SJCRH30 (cell line): Measurements from ENCODE around the gene PRCD. TPM values are rescaled to one million over a fixed set of nuclear protein-coding genes. Genes with fewer than 3 reads are reported as not detected.
"Not testable (repeated sequence)": the region's sequence is repeated elsewhere in the genome, so short reads cannot be mapped to it uniquely, and the experiment has no call there.

ENCODE experiments used
- DNase-seq, 2 experiments: peaks; one replicate each; pipeline ENCODE4 v3.0.0-alpha.2; 2015 to 2020
- H3K27ac ChIP-seq: fragments of 250-450 bp; sonication (Bioruptor Pico); 2 replicates; pipeline ENCODE4 v1.5.1; 2020; ENCODE audit warnings: mild to moderate bottlenecking, moderate library complexity
- H3K27me3 ChIP-seq: fragments of 250-450 bp; sonication (Bioruptor Pico); 2 replicates; pipeline ENCODE4 v1.5.1; 2020; ENCODE audit warnings: mild to moderate bottlenecking, moderate library complexity
- H3K36me3 ChIP-seq: fragments of 250-450 bp; sonication (Bioruptor Pico); 2 replicates; pipeline ENCODE4 v1.5.1; 2020; ENCODE audit warnings: mild to moderate bottlenecking, moderate library complexity
- H3K4me1 ChIP-seq: fragments of 250-450 bp; sonication (Bioruptor Pico); 2 replicates; pipeline ENCODE4 v1.5.1; 2020; ENCODE audit warnings: mild to moderate bottlenecking, moderate library complexity
- H3K4me3 ChIP-seq: fragments of 250-450 bp; sonication (Bioruptor Pico); 2 replicates; pipeline ENCODE4 v1.5.1; 2020; ENCODE audit warnings: mild to moderate bottlenecking, moderate library complexity
- H3K9me3 ChIP-seq: fragments of 250-450 bp; sonication (Bioruptor Pico); replicated peaks from 2 replicates; pipeline ENCODE4 v1.5.1; 2020; ENCODE audit warnings: mild to moderate bottlenecking, moderate library complexity
- total RNA-seq: library from RNA; depleted of rRNA; stranded (reverse); fragments of >200 nt; shearing (Covaris generic); gene quantifications from 2 replicates; pipeline ENCODE4 v1.2.3, GENCODE V29; 2014

The PRCD gene
- total RNA-seq, 1 experiment from 2014 or later = 2.1 TPM

GRCh38 chr17:76514355-76514754 is 25.5 kb upstream of the PRCD start:
- peaks cover 13% of the 10 kb centered on the region; the same call in 1 of the 2 replicates for H3K27me3 ChIP-seq
- not testable (repeated sequence) for H3K9me3 ChIP-seq, H3K4me3 ChIP-seq, DNase-seq, H3K27ac ChIP-seq, H3K4me1 ChIP-seq, H3K36me3 ChIP-seq

- DNase-seq = no peak
- H3K4me1 ChIP-seq = no peaks in the 10 kb centered on the region
- no peak overlapping the region for H3K4me3 ChIP-seq
- H3K9me3 ChIP-seq = no peaks in the 10 kb centered on the region
- no peaks in the 10 kb centered on the region for H3K36me3 ChIP-seq
- peaks cover 20% of the 10 kb centered on the region for H3K27me3 ChIP-seq
- no peak overlapping the region for H3K27ac ChIP-seq
These were observed 24.4 kb upstream of the PRCD start for GRCh38 chr17:76515274-76515949.

DNA sequence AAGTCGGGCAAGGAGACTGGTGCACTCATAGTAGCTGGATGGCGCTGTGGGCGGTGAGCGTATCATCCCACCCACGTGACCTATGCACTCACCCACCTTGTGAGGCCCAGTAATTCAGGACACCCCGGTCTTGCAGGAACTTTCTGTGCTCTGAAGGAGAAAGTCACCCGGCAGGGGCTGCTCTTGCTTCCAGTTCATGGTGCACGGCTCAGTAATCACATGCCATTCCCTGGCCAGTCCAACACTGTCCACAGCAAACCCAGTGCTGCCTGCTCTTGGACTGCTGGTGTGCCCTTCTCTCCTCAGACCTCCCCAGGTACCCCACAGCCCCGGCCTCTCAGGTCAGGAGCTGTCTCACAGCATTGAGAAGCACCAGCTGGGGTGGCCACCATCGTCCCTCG is 22.2 kb upstream of the PRCD start:
- Histone ChIP-seq H3K27me3 (peaks cover 35% of the 10 kb centered on the region), H3K4me1 (no peaks in the 10 kb centered on the region), H3K36me3 (no peaks in the 10 kb centered on the region), H3K9me3 (no peaks in the 10 kb centered on the region), H3K4me3 (no peak overlapping the region), H3K27ac (no peak overlapping the region)
- DNase-seq = no peak

DNA sequence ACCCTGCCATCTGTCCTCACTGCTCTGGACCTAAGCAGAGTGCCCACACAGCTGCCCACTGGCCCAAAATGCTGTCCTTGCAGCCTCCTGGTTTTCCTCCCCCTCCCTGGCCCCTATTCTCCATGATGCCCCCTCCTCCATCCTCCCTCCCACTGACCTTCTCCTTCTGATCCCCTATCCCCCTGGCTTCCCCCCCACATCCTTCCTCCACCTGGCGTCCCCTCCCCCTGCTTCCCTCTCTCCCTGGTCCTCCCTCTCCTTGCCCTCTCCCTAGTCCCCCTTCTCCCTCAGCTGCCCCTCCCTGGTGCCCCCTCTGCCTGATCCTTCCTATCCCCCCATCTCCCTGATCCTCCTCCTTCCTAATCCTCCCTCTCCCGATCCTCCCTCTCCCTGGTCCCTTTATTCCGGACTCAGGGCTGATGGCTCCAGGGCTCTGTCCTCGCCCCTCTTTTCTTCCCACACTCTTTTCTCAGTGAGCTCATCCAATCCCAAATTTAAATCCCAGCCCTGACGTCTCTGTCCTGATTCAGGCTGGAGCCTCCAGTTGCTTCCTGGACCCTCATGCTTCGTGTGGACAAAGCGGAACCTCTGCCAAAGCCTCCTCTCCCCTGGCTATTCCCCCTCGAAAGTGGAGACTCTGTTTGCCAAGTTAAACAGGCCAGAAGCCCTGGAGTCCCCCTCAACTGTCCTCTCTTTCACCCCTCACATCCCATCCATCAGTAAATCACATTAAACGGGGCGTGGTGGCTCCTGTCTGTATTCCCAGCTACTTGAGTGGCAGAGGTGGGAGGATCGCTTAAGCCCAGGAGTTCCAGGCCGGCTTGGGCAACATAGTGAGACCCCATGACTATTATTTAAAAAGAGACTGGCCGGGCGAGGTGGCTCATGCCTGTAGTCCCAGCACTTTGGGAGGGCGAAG is 20.5 kb upstream of the PRCD start:
- Histone ChIP-seq H3K9me3 (no peaks in the 10 kb centered on the region), H3K27ac (no peak overlapping the region), H3K4me3 (no peak overlapping the region), H3K36me3 (no peaks in the 10 kb centered on the region), H3K27me3 (peaks cover 31% of the 10 kb centered on the region), H3K4me1 (no peaks in the 10 kb centered on the region)
- no peak for DNase-seq

GRCh38 chr17:76521262-76521661 is 18.6 kb upstream of the PRCD start:
- H3K27me3 ChIP-seq = peaks cover 38% of the 10 kb centered on the region
- H3K9me3 ChIP-seq = no peaks in the 10 kb centered on the region
- DNase-seq = no peak
- H3K27ac ChIP-seq = no peak overlapping the region
- H3K4me3 ChIP-seq = no peak overlapping the region
- peaks cover 10% of the 10 kb centered on the region for H3K4me1 ChIP-seq
- no peaks in the 10 kb centered on the region for H3K36me3 ChIP-seq

DNA sequence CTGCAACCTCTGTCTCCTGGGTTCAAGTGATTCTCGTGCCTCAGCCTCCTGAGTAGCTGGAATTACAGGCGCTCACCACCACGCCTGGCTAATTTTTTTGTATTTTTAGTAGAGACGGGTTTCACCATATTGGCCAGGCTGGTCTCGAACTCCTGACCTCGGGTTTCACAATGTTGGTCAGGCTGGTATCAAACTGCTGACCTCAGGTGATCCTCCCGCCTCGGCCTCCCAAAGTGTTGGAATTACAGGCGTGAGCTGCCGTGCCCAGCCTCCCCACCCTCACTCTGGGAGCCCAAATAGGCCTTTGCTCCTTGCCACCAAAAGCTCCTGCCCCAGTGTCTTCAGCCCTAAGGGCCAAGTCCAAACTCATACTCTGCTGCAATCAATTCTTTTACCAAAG is 18.2 kb upstream of the PRCD start:
- DNase-seq, H3K36me3 ChIP-seq, H3K4me1 ChIP-seq, H3K9me3 ChIP-seq, H3K4me3 ChIP-seq, H3K27ac ChIP-seq: not testable (repeated sequence)
- peaks cover 38% of the 10 kb centered on the region for H3K27me3 ChIP-seq

- DNase-seq = peak; percentile 77 to 89
- peaks cover 13% of the 10 kb centered on the region for H3K4me1 ChIP-seq
- peaks cover 32% of the 10 kb centered on the region for H3K27me3 ChIP-seq
- no peaks in the 10 kb centered on the region for H3K36me3 ChIP-seq
- H3K9me3 ChIP-seq = no peaks in the 10 kb centered on the region
- H3K4me3 ChIP-seq = no peak overlapping the region
- H3K27ac ChIP-seq = no peak overlapping the region
These were observed 16.5 kb upstream of the PRCD start for GRCh38 chr17:76523084-76524037.

- peaks cover 25% of the 10 kb centered on the region for H3K4me1 ChIP-seq
- no peaks in the 10 kb centered on the region for H3K9me3 ChIP-seq
- no peaks in the 10 kb centered on the region for H3K36me3 ChIP-seq
- H3K4me3 ChIP-seq = no peak overlapping the region
- no peak overlapping the region for H3K27ac ChIP-seq
- peak in 1 of 2 experiments; percentile 48 for DNase-seq
- peaks cover 27% of the 10 kb centered on the region for H3K27me3 ChIP-seq
These were observed 15.0 kb upstream of the PRCD start for GRCh38 chr17:76524598-76525512.

GRCh38 chr17:76525513-76525833 is 14.4 kb upstream of the PRCD start:
- H3K4me3 ChIP-seq, H3K9me3 ChIP-seq, H3K36me3 ChIP-seq, H3K27ac ChIP-seq, DNase-seq: not testable (repeated sequence)
- Histone ChIP-seq H3K27me3 (peaks cover 25% of the 10 kb centered on the region), H3K4me1 (peaks cover 32% of the 10 kb centered on the region)

DNA sequence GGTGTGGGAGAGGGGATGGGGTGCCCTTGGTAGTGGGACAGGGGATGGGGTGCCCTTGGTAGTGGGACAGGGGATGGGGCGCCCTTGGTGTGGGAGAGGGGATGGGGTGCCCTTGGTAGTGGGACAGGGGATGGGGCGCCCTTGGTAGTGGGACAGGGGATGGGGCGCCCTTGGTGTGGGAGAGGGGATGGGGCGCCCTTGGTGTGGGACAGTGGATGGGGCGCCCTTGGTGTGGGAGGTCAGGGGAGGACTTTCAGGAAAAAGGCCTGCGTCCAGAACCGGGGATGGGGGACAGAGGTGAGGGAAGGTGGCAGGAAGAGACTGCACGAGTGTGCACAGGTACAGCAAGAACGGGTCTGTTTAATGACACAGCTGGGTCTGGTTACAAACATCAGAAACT is 12.8 kb upstream of the PRCD start:
- H3K27me3 ChIP-seq, H3K4me3 ChIP-seq, H3K27ac ChIP-seq, DNase-seq, H3K36me3 ChIP-seq, H3K9me3 ChIP-seq: not testable (repeated sequence)
- H3K4me1 ChIP-seq = peaks cover 40% of the 10 kb centered on the region

GRCh38 chr17:76527430-76528111 is 12.3 kb upstream of the PRCD start:
- H3K4me1 ChIP-seq = peaks cover 40% of the 10 kb centered on the region
- H3K4me3 ChIP-seq = peak overlapping the region; percentile 20
- peak; percentile 87 to 90 for DNase-seq
- no peak overlapping the region for H3K27ac ChIP-seq
- no peaks in the 10 kb centered on the region for H3K9me3 ChIP-seq
- H3K27me3 ChIP-seq = peaks cover 7% of the 10 kb centered on the region
- no peaks in the 10 kb centered on the region for H3K36me3 ChIP-seq

DNA sequence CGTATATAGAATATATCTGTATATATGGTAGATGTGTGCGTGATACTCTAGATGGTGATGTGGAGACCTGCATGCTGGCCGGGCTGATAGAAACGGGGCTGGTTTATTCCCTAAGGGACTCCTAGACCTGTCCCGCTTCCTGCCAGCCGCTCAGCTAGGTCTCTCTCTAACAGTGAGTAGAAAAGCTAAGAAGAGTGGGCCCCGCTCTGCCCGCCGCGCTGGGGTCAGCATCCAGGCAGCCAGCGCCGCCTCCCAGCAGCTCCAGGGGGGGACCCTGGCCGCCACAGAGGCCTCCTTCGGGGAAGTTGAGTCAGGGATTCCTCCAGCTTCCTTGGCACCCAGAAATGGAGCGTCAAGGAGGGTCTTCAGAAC is 11.7 kb upstream of the PRCD start:
- Histone ChIP-seq H3K4me1 (peaks cover 40% of the 10 kb centered on the region), H3K4me3 (peak overlapping the region; percentile 20), H3K9me3 (no peaks in the 10 kb centered on the region), H3K27me3 (peaks cover 7% of the 10 kb centered on the region), H3K27ac (no peak overlapping the region), H3K36me3 (no peaks in the 10 kb centered on the region)
- DNase-seq = peak; percentile 57 to 67

GRCh38 chr17:76528528-76529223 is 11.2 kb upstream of the PRCD start:
- H3K4me1 ChIP-seq = peaks cover 40% of the 10 kb centered on the region
- H3K4me3 ChIP-seq = peak overlapping the region; percentile 20; the same call in 1 of the 2 replicates
- peaks cover 7% of the 10 kb centered on the region for H3K27me3 ChIP-seq
- H3K27ac ChIP-seq = no peak overlapping the region
- DNase-seq = no peak
- no peaks in the 10 kb centered on the region for H3K9me3 ChIP-seq
- no peaks in the 10 kb centered on the region for H3K36me3 ChIP-seq
